ENCODE measurements around the gene ITPR1. TPM values are rescaled to one million over a fixed set of nuclear protein-coding genes. Genes with fewer than 3 reads are reported as not detected.

The ITPR1 gene
- total and polyA plus RNA-seq, 4 donors, result 3.7 to 39.4 (median 8.2) TPM

GRCh38 chr3:4726549-4726948 is 233.4 kb downstream of the ITPR1 start:
- H3K36me3 ChIP-seq (ENCODE audit: control insufficient read depth in 4 of 4, insufficient read depth in 3 of 4, low read depth in 1 of 4, low read length in 3 of 4), result no peaks in the 10 kb centered on the region
- no peaks in the 10 kb centered on the region for H3K9me3 ChIP-seq (ENCODE audit: control insufficient read depth in 4 of 4, low read length in 3 of 4)
- H3K27ac ChIP-seq (ENCODE audit: low read depth in 1 of 2, low read length in 2 of 2), result no peak overlapping the region
- peaks cover 0 to 39% (median 25%) of the 10 kb centered on the region in 4 donors for H3K4me1 ChIP-seq (ENCODE audit: control insufficient read depth in 4 of 4, insufficient read depth in 4 of 4, low read length in 3 of 4)
- 95% methylated on average over 5 of the region's 5 CpGs for WGBS
- H3K9ac ChIP-seq (ENCODE audit: low read depth in 1 of 2, low read length in 2 of 2), result no peak overlapping the region
- no peak overlapping the region for H3K4me3 ChIP-seq (ENCODE audit: low read depth in 1 of 3, low read length in 3 of 3)
- no peak for DNase-seq (ENCODE audit: low spot score)
- no peaks in the 10 kb centered on the region for H3K27me3 ChIP-seq (ENCODE audit: control insufficient read depth in 4 of 4, insufficient read depth in 4 of 4, low read length in 3 of 4)
- TF ChIP-seq SP1 (IDR thresholded peaks at IDR 0.05), result no peak
- TF ChIP-seq FOXA2 (IDR thresholded peaks at IDR 0.05), result no peak
- TF ChIP-seq JUND (IDR thresholded peaks at IDR 0.05), result no peak
- TF ChIP-seq ZBTB33 (IDR thresholded peaks at IDR 0.05), result no peak
- no peak for TF ChIP-seq RXRA (IDR thresholded peaks at IDR 0.05)
- TF ChIP-seq RAD21 (IDR thresholded peaks at IDR 0.05), result no peak
- TF ChIP-seq REST (IDR thresholded peaks at IDR 0.05), result no peak
- TF ChIP-seq YY1 (IDR thresholded peaks at IDR 0.05), result no peak

- H3K9ac ChIP-seq (ENCODE audit: low read depth in 1 of 2, low read length in 2 of 2), result peak overlapping the region in 1 of 2 donors; percentile 63
- H3K4me1 ChIP-seq (ENCODE audit: control insufficient read depth in 4 of 4, insufficient read depth in 4 of 4, low read length in 3 of 4), result peaks cover 0 to 17% (median 9%) of the 10 kb centered on the region in 4 donors
- WGBS, result 43% methylated on average over 6 of the region's 6 CpGs
- no peak for DNase-seq (ENCODE audit: low spot score)
- H3K9me3 ChIP-seq (ENCODE audit: control insufficient read depth in 4 of 4, low read length in 3 of 4), result no peaks in the 10 kb centered on the region
- no peaks in the 10 kb centered on the region for H3K36me3 ChIP-seq (ENCODE audit: control insufficient read depth in 4 of 4, insufficient read depth in 3 of 4, low read depth in 1 of 4, low read length in 3 of 4)
- no peaks in the 10 kb centered on the region for H3K27me3 ChIP-seq (ENCODE audit: control insufficient read depth in 4 of 4, insufficient read depth in 4 of 4, low read length in 3 of 4)
- peak overlapping the region; percentile 75 to 87 for H3K27ac ChIP-seq (ENCODE audit: low read depth in 1 of 2, low read length in 2 of 2)
- H3K4me3 ChIP-seq (ENCODE audit: low read depth in 1 of 3, low read length in 3 of 3), result no peak overlapping the region
- peak; percentile 82 for TF ChIP-seq SP1 (IDR thresholded peaks at IDR 0.05)
- peak; percentile 38 for TF ChIP-seq YY1 (IDR thresholded peaks at IDR 0.05)
- peak in 1 of 2 donors; percentile 40 for TF ChIP-seq GABPA (IDR thresholded peaks at IDR 0.05 in 1 of 2, conservative IDR thresholded peaks at IDR 0.05 in 1 of 2)
- no peak for TF ChIP-seq ATF3 (IDR thresholded peaks at IDR 0.05)
- no peak for TF ChIP-seq TAF1 (conservative IDR thresholded peaks at IDR 0.05)
- TF ChIP-seq RAD21 (IDR thresholded peaks at IDR 0.05), result peak; percentile 52 to 62
- peak; percentile 38 for TF ChIP-seq HNF4G (IDR thresholded peaks at IDR 0.05)
- peak; percentile 90 to 95 for TF ChIP-seq RXRA (IDR thresholded peaks at IDR 0.05)
- TF ChIP-seq MAX (IDR thresholded peaks at IDR 0.05), result peak; percentile 87
- peak; percentile 52 to 74 for TF ChIP-seq JUND (IDR thresholded peaks at IDR 0.05)
- TF ChIP-seq ZBTB33 (IDR thresholded peaks at IDR 0.05), result peak; percentile 70
- peak; percentile 59 to 84 for TF ChIP-seq EGR1 (IDR thresholded peaks at IDR 0.05; ENCODE audit: low read depth in 2 of 2)
- TF ChIP-seq REST (IDR thresholded peaks at IDR 0.05), result peak; percentile 64
- TF ChIP-seq FOXA2 (IDR thresholded peaks at IDR 0.05), result peak; percentile 15
- no peak for TF ChIP-seq NR2F2 (IDR thresholded peaks at IDR 0.05)
These were observed 236.2 kb downstream of the ITPR1 start for GRCh38 chr3:4729061-4729973.
